ENCODE results near the gene DNAI4. TPM values are rescaled to one million over a fixed set of nuclear protein-coding genes. Genes with fewer than 3 reads are reported as not detected.
"Not testable (repeated sequence)": the region's sequence is repeated elsewhere in the genome, so short reads cannot be mapped to it uniquely, and the experiment has no call there.

DNAI4 gene
- total and polyA plus RNA-seq, 2 of the 8 experiments (the other 6 are each of a cell fraction or from before 2014, with no cell fraction given), result 0.32 to 2.1 TPM

DNA sequence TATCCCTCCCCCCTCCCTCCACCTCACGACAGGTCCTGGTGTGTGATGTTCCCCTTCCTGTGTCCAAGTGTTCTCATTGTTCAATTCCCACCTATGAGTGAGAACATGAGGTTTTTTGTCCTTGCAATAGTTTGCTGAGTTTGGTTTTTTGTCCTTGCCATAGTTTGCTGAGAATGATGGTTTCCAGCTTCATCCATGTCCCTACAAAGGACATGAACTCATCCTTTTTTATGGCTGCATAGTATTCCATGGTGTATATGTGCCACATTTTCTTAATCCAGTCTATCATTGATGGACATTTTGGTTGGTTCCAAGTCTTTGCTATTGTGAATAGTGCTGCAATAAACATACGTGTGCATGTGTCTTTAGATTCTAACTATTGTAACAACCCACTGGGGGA, 128.8 kb downstream of the DNAI4 start:
- 100% methylated on average over 1 of the region's 2 CpGs; no CpG with 5 or more reads in 1 of the 2 experiments for WGBS, 2 experiments (ENCODE audit: extremely low coverage in 1 of 2, insufficient coverage in 1 of 2, insufficient read length in 1 of 2, insufficient replicate concordance in 2 of 2, low coverage in 1 of 2, low lambda C conversion rate in 2 of 2, missing lambda C conversion rate in 1 of 2)
- H3K27me3 ChIP-seq (replicated peaks in 1 of 4; ENCODE audit: control insufficient read depth in 3 of 4, extremely low read depth in 1 of 4, insufficient read depth in 3 of 4, low read length in 3 of 4); H3K14ac ChIP-seq (ENCODE audit: insufficient read length); H3K56ac ChIP-seq (replicated peaks; ENCODE audit: insufficient read length, low read depth, low read length); H3K4me3 ChIP-seq (ENCODE audit: extremely low read depth in 1 of 4, insufficient read depth in 2 of 4, low read depth in 3 of 4, low read length in 4 of 4); H2AK5ac ChIP-seq (ENCODE audit: low read depth, low read length); H3K18ac ChIP-seq (ENCODE audit: extremely low read depth, low read length); H3K36me3 ChIP-seq (ENCODE audit: control insufficient read depth in 2 of 4, insufficient read depth in 4 of 4, low read length in 3 of 4); H2BK120ac ChIP-seq (replicated peaks; ENCODE audit: low read depth, low read length); H3K4me1 ChIP-seq (replicated peaks in 1 of 4; ENCODE audit: control insufficient read depth in 3 of 4, insufficient read depth in 4 of 4, low read length in 3 of 4); H3K79me2 ChIP-seq (ENCODE audit: control insufficient read depth in 1 of 2, insufficient read depth in 2 of 2, low read length in 2 of 2); H3K4ac ChIP-seq (replicated peaks; ENCODE audit: insufficient read length, low read depth, low read length); H3K23me2 ChIP-seq (ENCODE audit: low read depth, low read length); H3K27ac ChIP-seq (ENCODE audit: low read depth, low read length); H3K9me3 ChIP-seq (ENCODE audit: insufficient read depth in 2 of 2, low read depth in 1 of 2, low read length in 1 of 2); H3K9ac ChIP-seq (replicated peaks in 1 of 4; ENCODE audit: extremely low read depth in 1 of 4, low read depth in 3 of 4, low read length in 3 of 4); H3K4me2 ChIP-seq (ENCODE audit: insufficient read depth in 1 of 2, low read depth in 2 of 2, low read length in 2 of 2); H4K20me1 ChIP-seq (replicated peaks in 1 of 2; ENCODE audit: control insufficient read depth in 1 of 2, insufficient read depth in 2 of 2, low read length in 2 of 2); H3K23ac ChIP-seq (ENCODE audit: insufficient read length); DNase-seq (ENCODE audit: low read depth in 1 of 2, low spot score in 2 of 2); H2BK20ac ChIP-seq (ENCODE audit: low read length); FAIRE-seq; H3K79me1 ChIP-seq (ENCODE audit: low read depth, low read length); H4K5ac ChIP-seq (ENCODE audit: insufficient read length, low read depth, low read length); H2BK5ac ChIP-seq (ENCODE audit: low read depth, low read length); H4K91ac ChIP-seq (replicated peaks; ENCODE audit: insufficient read length, low read length); H4K8ac ChIP-seq (ENCODE audit: extremely low read depth, insufficient read depth, low read length); H2AFZ ChIP-seq (ENCODE audit: low read length); H2BK15ac ChIP-seq (ENCODE audit: low read length); POLR2A ChIA-PET (ENCODE audit: partially characterized antibody); H2BK12ac ChIP-seq (ENCODE audit: low read depth, low read length): not testable (repeated sequence)
- CTCF ChIA-PET (ENCODE audit: partially characterized antibody), result interaction anchor here (0.6 to 1.3 kb wide), 2 partner anchors 30 to 1551 kb away, joined by 4 to 8 read pairs; no protein-coding TSS in a partner anchor

Data from H1 (cell line).